GM08714 (cell line): ENCODE measurements around the gene RAX2.

Source experiments
- H3K4me3 ChIP-seq: fragments of 200-500 bp; sonication (Bioruptor generic); 2 replicates; pipeline ENCODE4 v1.5.1; 2014; ENCODE audit warnings: mild to moderate bottlenecking, low read length, inconsistent platforms
- ZNF274 ChIP-seq: IDR thresholded peaks from 2 replicates; pipeline ENCODE4 v1.6.1; 2012; ENCODE audit warnings: mild to moderate bottlenecking, low read depth, low read length

Gene RAX2

GRCh38 chr19:3807574-3808354 is 35.7 kb upstream of the RAX2 start:
- H3K4me3 ChIP-seq: no peak overlapping the region
- no peak for TF ChIP-seq ZNF274

GRCh38 chr19:3807131-3807480 is 35.1 kb upstream of the RAX2 start:
- no peak for TF ChIP-seq ZNF274
- H3K4me3 ChIP-seq: no peak overlapping the region

- no peak for TF ChIP-seq ZNF274
Observed at GRCh38 chr19:3805859-3806258, 33.8 kb upstream of the RAX2 start.

GRCh38 chr19:3804429-3804828 is 32.4 kb upstream of the RAX2 start:
- TF ChIP-seq ZNF274: no peak
- H3K4me3 ChIP-seq: no peak overlapping the region

More at GRCh38 chr19:3805859-3806258, 33.8 kb upstream of the RAX2 start:
- no peak overlapping the region for H3K4me3 ChIP-seq

GRCh38 chr19:3803986-3804385 is 32.0 kb upstream of the RAX2 start:
- no peak for TF ChIP-seq ZNF274
- no peak overlapping the region for H3K4me3 ChIP-seq

- TF ChIP-seq ZNF274: no peak
- H3K4me3 ChIP-seq: no peak overlapping the region
Observed at GRCh38 chr19:3803114-3803888, 31.3 kb upstream of the RAX2 start.

- no peak for TF ChIP-seq ZNF274
- no peak overlapping the region for H3K4me3 ChIP-seq
Observed at GRCh38 chr19:3801412-3802096, 29.5 kb upstream of the RAX2 start.

- no peak for TF ChIP-seq ZNF274
- H3K4me3 ChIP-seq: no peak overlapping the region
Observed at GRCh38 chr19:3800996-3801395, 29.0 kb upstream of the RAX2 start.

GRCh38 chr19:3798137-3798536 is 26.1 kb upstream of the RAX2 start:
- no peak for TF ChIP-seq ZNF274

GRCh38 chr19:3796358-3796757 is 24.3 kb upstream of the RAX2 start:
- TF ChIP-seq ZNF274: no peak
- H3K4me3 ChIP-seq: no peak overlapping the region

More at GRCh38 chr19:3798137-3798536, 26.1 kb upstream of the RAX2 start:
- no peak overlapping the region for H3K4me3 ChIP-seq

- no peak overlapping the region for H3K4me3 ChIP-seq
- no peak for TF ChIP-seq ZNF274
Observed at GRCh38 chr19:3793799-3794198, 21.8 kb upstream of the RAX2 start.

GRCh38 chr19:3792114-3792513 is 20.1 kb upstream of the RAX2 start:
- no peak overlapping the region for H3K4me3 ChIP-seq
- no peak for TF ChIP-seq ZNF274

- no peak overlapping the region for H3K4me3 ChIP-seq
- no peak for TF ChIP-seq ZNF274
Observed at GRCh38 chr19:3790941-3791340, 18.9 kb upstream of the RAX2 start.

GRCh38 chr19:3790209-3790734 is 18.2 kb upstream of the RAX2 start:
- H3K4me3 ChIP-seq: no peak overlapping the region
- TF ChIP-seq ZNF274: no peak
